Camera-type eye (tissue), 1 donor: ENCODE measurements around the gene N4BP3. TPM values are rescaled to one million over a fixed set of nuclear protein-coding genes. Genes with fewer than 3 reads are reported as not detected.

Experiments
- total RNA-seq: library from RNA; depleted of rRNA; stranded (reverse); fragments of >200 nt; gene quantifications from one replicate; pipeline ENCODE4 v1.2.3, GENCODE V29; 2014

N4BP3 gene, protein sequence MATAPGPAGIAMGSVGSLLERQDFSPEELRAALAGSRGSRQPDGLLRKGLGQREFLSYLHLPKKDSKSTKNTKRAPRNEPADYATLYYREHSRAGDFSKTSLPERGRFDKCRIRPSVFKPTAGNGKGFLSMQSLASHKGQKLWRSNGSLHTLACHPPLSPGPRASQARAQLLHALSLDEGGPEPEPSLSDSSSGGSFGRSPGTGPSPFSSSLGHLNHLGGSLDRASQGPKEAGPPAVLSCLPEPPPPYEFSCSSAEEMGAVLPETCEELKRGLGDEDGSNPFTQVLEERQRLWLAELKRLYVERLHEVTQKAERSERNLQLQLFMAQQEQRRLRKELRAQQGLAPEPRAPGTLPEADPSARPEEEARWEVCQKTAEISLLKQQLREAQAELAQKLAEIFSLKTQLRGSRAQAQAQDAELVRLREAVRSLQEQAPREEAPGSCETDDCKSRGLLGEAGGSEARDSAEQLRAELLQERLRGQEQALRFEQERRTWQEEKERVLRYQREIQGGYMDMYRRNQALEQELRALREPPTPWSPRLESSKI
- total RNA-seq: 10.6 TPM

DNA sequence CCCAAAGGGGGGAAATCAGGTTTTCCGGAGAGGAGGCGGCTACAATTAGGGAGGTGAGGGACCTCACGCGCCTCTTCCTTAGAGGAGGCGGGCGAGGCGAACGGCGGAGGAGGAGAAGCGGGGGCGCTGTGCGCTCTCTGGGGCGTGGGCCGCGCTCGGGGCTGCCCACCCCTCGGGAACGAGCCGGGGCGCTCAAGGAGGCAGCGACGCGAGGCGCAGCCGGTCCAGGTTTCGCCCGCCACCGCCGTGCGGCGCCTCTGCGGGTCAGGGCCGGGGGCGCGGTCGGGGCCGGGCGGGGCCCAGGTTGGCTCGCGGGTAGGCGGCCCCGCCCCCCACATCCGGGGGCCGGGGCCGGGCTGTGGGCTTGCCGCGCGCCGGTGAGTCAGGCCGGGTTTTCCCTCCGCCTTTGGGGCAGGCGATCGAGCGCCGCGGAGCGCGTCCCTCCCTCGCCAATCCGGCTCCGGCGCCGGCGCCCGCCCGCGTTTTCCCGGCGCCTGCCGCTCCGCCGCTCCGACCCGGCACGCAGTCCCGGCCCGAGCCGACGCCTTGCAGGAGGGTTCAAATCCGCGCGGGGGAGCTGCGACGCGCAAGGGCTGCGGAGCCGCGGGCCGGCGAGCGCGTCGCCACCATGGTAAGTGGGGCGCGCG is at the start of gene N4BP3:
N4BP3 (plus strand) TSS at position 392 of the 647 bp plus-strand sequence. CDS start 6,052 bp downstream, outside the sequence.

DNA sequence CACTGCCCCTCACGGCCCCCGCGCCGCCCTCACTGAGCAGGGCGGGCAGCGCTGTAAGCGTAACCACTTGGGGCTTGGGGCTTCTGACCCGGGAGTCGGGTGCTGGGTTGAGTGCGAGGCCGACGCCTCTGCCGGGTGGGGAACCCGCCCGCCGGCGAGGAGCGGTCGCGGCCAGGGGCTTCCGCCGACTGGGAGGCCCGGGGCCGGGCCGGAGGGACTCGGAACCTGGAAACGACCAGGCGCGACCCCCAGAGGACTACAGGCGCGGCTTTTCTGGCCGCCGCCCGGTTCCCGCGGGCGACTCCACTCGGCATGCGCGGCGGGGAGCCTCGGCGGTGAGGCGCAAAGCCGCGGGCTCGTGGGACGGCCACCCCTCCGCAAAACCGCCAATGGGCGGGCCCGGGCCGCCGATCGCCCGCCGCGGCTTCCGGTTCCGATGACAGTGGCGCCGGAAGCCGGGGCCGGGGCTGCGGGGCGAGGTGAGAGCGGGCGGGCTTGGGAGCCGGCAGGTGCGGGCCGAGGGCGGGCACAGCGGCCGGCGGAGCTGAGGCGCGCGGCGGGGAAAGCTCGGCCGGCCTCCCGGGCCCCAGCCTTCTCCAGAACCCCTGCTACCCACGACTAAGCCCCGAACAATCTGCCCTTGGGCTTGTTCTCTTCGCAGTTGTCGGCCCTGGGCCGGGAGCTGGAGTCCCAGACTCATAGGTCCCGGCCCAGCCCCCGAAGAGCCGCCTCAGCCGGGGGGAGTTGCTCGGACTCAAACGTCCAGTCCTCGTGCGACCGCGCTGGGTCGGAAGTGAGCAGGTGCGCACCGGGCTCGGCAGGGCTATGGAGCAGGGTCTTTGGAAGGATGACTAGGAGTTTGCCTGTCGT is 17.5 kb downstream of the N4BP3 start, which contains the start of gene RMND5B:
RMND5B (plus strand) TSS at position 439 of the 870 bp plus-strand sequence. CDS start 7,106 bp downstream, outside the sequence.

DNA sequence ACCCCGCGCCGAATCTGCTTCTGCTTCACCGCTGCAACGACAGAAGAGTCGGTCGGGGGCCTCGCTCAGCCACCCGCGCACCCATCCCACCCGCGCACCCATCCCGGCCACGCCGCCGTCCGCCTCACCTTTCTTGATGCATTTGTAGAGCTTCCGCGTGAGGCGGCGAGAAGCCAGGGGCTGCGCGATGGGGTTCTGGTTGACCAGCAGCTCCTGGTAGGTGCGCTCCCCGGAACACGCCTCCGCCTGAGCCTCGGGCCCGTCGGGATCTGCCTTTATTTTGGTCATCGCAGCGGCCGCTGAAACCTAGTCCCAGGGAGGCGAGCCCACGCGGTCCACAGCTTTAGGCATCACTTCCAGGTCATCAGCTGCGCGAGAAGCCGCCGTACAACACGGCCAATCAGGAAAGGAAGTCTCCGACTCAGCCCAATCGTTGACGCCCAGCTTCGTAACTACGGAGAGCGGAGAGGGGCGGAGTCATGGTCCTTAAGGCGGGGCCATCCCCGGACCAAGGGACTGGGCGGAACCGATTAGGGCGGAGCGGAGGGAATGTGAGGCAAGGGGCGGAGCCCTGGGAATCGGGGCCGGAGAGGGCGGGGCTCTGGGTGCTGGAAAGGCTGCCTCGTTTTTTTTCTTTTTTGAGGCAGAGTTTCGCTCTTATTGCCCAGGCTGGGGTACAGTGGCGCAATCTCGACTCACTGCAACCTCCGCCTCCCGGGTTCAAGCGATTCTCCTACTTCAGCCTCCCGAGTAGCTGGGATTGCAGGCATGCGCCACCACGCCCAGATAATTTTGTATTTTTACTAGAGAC is 40.4 kb downstream of the N4BP3 start, which contains the start of gene NHP2:
NHP2 (minus strand) TSS at position 356 of the 811 bp plus-strand sequence; CDS start at position 288, 68 bp downstream.

Other genes starting within 250 kb of the N4BP3 start
- not detected for gene PROP1, start 117.3 kb upstream of the N4BP3 start, total RNA-seq
- gene RMND5B, start 17.5 kb downstream of the N4BP3 start, total RNA-seq: 34.6 TPM
- 109 TPM for gene NHP2, start 40.4 kb downstream of the N4BP3 start, total RNA-seq
- not detected for gene GMCL2, start 73.8 kb downstream of the N4BP3 start, total RNA-seq
- 63.4 TPM for gene HNRNPAB, start 91.0 kb downstream of the N4BP3 start, total RNA-seq
- 46.6 TPM for gene PHYKPL, start 119.3 kb downstream of the N4BP3 start, total RNA-seq